Fibroblast of lung (primary cell): ENCODE results near the gene DENND6B. TPM values are rescaled to one million over a fixed set of nuclear protein-coding genes. Genes with fewer than 3 reads are reported as not detected.

Source experiments
- DNase-seq, 2 donors: peaks; one replicate each; pipeline versions ENCODE4 v3.0.0 to v3.0.0-alpha.2; 2010; ENCODE audit warnings: low read depth in 2 of 2
- H2AFZ ChIP-seq: 2 replicates; pipeline ENCODE4 v1.5.1; 2012; ENCODE audit warnings: low read length, control low read depth, inconsistent platforms
- H3K27ac ChIP-seq: 2 replicates; pipeline ENCODE4 v1.5.1; 2011; ENCODE audit warnings: low read length, control low read depth; ENCODE audit not compliant: insufficient read depth
- H3K27me3 ChIP-seq: 2 replicates; pipeline ENCODE4 v1.5.1; 2011; ENCODE audit warnings: mild to moderate bottlenecking, low read length; ENCODE audit not compliant: control insufficient read depth, insufficient read depth
- H3K36me3 ChIP-seq: 2 replicates; pipeline ENCODE4 v1.5.1; 2011; ENCODE audit warnings: low read length; ENCODE audit not compliant: control insufficient read depth, insufficient read depth
- H3K4me1 ChIP-seq: 2 replicates; pipeline ENCODE4 v1.5.1; 2011; ENCODE audit warnings: low read length; ENCODE audit not compliant: control insufficient read depth, insufficient read depth; ENCODE audit errors: extremely low read depth
- H3K4me2 ChIP-seq: 2 replicates; pipeline ENCODE4 v1.5.1; 2011; ENCODE audit warnings: low read length, control low read depth; ENCODE audit not compliant: insufficient read depth; ENCODE audit errors: extremely low read depth
- H3K4me3 ChIP-seq, 4 experiments: fragments of 200-600 bp in 1 of 4; sonication (generic) in 1 of 4; replicated peaks in 1 of 4; 2 replicates each; pipeline ENCODE4 v1.5.1; 2011 to 2016; ENCODE audit warnings: low read length in 4 of 4, low read depth in 3 of 4, mild to moderate bottlenecking in 3 of 4, control low read depth in 2 of 4, inconsistent platforms in 1 of 4, mixed read lengths in 1 of 4; ENCODE audit not compliant: insufficient read depth in 1 of 4; ENCODE audit errors: control extremely low read depth in 1 of 4
- H3K79me2 ChIP-seq: 2 replicates; pipeline ENCODE4 v1.5.1; 2012; ENCODE audit warnings: mild to moderate bottlenecking, low read length, inconsistent platforms; ENCODE audit not compliant: control insufficient read depth, insufficient read depth
- H3K9ac ChIP-seq: 2 replicates; pipeline ENCODE4 v1.5.1; 2011; ENCODE audit warnings: mild to moderate bottlenecking, low read length, control low read depth; ENCODE audit not compliant: insufficient read depth
- H3K9me3 ChIP-seq: 2 replicates; pipeline ENCODE4 v1.5.1; 2012; ENCODE audit warnings: low read depth, low read length; ENCODE audit not compliant: control insufficient read depth, insufficient read depth
- H4K20me1 ChIP-seq: 2 replicates; pipeline ENCODE4 v1.5.1; 2011; ENCODE audit warnings: low read length; ENCODE audit not compliant: control insufficient read depth, insufficient read depth; ENCODE audit errors: extremely low read depth
- EZH2 ChIP-seq: IDR thresholded peaks from 2 replicates; pipeline ENCODE4 v1.5.1; 2012; ENCODE audit warnings: low read length, control low read depth, mild to moderate bottlenecking; ENCODE audit errors: missing control alignments
- polyA plus RNA-seq, 2 donors: library from polyadenylated mRNA; depleted of rRNA in 1 of 2; stranded (reverse) in 1 of 2; unstranded in 1 of 2; fragments of >200 nt; gene quantifications; 2 replicates each; pipeline ENCODE4 v1.2.1, GENCODE V29; 2011 to 2012; ENCODE audit warnings: missing spikeins in 1 of 2
- total RNA-seq: library from RNA; depleted of rRNA; stranded (reverse); fragments of >200 nt; gene quantifications from 2 replicates; pipeline ENCODE4 v1.2.1, GENCODE V29; 2014
- TF ChIP-seq, protein P1 (sequence below), 2 donors: IDR thresholded peaks in 1 of 2; conservative IDR thresholded peaks in 1 of 2; 1 replicate in 1 of 2; 2 replicates in 1 of 2; pipeline ENCODE4 v1.5.1; 2011 to 2012; ENCODE audit warnings: low read length in 2 of 2, control low read depth in 1 of 2, inconsistent platforms in 1 of 2, low read depth in 1 of 2, mild to moderate bottlenecking in 1 of 2

The DENND6B gene
- total and polyA plus RNA-seq, 2 donors (not counting 1 experiment from before 2014, with no cell fraction given) = 1.9 to 2.0 TPM

GRCh38 chr22:50308986-50309600 lies 17.7 kb downstream of the DENND6B start:
- Histone ChIP-seq H3K4me3 (no peak overlapping the region), H3K27ac (peak overlapping the region; percentile 51), H3K36me3 (peaks cover 7% of the 10 kb centered on the region), H3K9ac (peak overlapping the region; percentile 30), H3K4me1 (peaks cover 27% of the 10 kb centered on the region), H4K20me1 (no peaks in the 10 kb centered on the region), H3K9me3 (no peaks in the 10 kb centered on the region), H3K4me2 (peak overlapping the region; percentile 59), H3K27me3 (no peaks in the 10 kb centered on the region), H3K79me2 (peaks cover 26% of the 10 kb centered on the region), H2AFZ (no peak overlapping the region)
- TF ChIP-seq, protein P1, sequence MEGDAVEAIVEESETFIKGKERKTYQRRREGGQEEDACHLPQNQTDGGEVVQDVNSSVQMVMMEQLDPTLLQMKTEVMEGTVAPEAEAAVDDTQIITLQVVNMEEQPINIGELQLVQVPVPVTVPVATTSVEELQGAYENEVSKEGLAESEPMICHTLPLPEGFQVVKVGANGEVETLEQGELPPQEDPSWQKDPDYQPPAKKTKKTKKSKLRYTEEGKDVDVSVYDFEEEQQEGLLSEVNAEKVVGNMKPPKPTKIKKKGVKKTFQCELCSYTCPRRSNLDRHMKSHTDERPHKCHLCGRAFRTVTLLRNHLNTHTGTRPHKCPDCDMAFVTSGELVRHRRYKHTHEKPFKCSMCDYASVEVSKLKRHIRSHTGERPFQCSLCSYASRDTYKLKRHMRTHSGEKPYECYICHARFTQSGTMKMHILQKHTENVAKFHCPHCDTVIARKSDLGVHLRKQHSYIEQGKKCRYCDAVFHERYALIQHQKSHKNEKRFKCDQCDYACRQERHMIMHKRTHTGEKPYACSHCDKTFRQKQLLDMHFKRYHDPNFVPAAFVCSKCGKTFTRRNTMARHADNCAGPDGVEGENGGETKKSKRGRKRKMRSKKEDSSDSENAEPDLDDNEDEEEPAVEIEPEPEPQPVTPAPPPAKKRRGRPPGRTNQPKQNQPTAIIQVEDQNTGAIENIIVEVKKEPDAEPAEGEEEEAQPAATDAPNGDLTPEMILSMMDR (conservative IDR thresholded peaks at IDR 0.05 in 1 of 2, IDR thresholded peaks at IDR 0.05 in 1 of 2; ENCODE audit: low read depth in 1 of 2, low read length in 2 of 2) = no peak
- no peak for TF ChIP-seq EZH2
- DNase-seq = no peak

- peaks cover 32% of the 10 kb centered on the region for H3K4me1 ChIP-seq
- no peaks in the 10 kb centered on the region for H4K20me1 ChIP-seq
- peaks cover 8% of the 10 kb centered on the region for H3K36me3 ChIP-seq
- peak; percentile 58 to 68 for DNase-seq
- H3K27ac ChIP-seq = peak overlapping the region; percentile 51
- peak overlapping the region; percentile 30 for H3K9ac ChIP-seq
- no peaks in the 10 kb centered on the region for H3K9me3 ChIP-seq
- H3K4me3 ChIP-seq = no peak overlapping the region
- no peak overlapping the region for H2AFZ ChIP-seq
- H3K27me3 ChIP-seq = no peaks in the 10 kb centered on the region
- peak overlapping the region; percentile 59 for H3K4me2 ChIP-seq
- H3K79me2 ChIP-seq = peaks cover 31% of the 10 kb centered on the region
- no peak for TF ChIP-seq EZH2
- TF ChIP-seq, protein P1 (conservative IDR thresholded peaks at IDR 0.05 in 1 of 2, IDR thresholded peaks at IDR 0.05 in 1 of 2; ENCODE audit: low read depth in 1 of 2, low read length in 2 of 2) = no peak
Measured at GRCh38 chr22:50308597-50308935, 18.2 kb downstream of the DENND6B start.

GRCh38 chr22:50307890-50308596 lies 18.8 kb downstream of the DENND6B start:
- no peaks in the 10 kb centered on the region for H3K9me3 ChIP-seq
- no peak overlapping the region for H2AFZ ChIP-seq
- peak overlapping the region; percentile 16 for H3K9ac ChIP-seq

More at GRCh38 chr22:50307890-50308596, 18.8 kb downstream of the DENND6B start:
- Histone ChIP-seq H4K20me1 (no peaks in the 10 kb centered on the region), H3K4me2 (no peak overlapping the region), H3K79me2 (peaks cover 36% of the 10 kb centered on the region), H3K27ac (no peak overlapping the region), H3K27me3 (no peaks in the 10 kb centered on the region), H3K4me1 (peaks cover 35% of the 10 kb centered on the region), H3K4me3 (no peak overlapping the region), H3K36me3 (peaks cover 9% of the 10 kb centered on the region)
- DNase-seq = no peak
- TF ChIP-seq EZH2 = no peak
- TF ChIP-seq, protein P1 (conservative IDR thresholded peaks at IDR 0.05 in 1 of 2, IDR thresholded peaks at IDR 0.05 in 1 of 2; ENCODE audit: low read depth in 1 of 2, low read length in 2 of 2) = no peak
